GDM1 (cell line): ENCODE data around the gene FARS2.

Experiments
- DNase-seq: peaks from one replicate; lab custom pipeline; 2025; lab: John Stamatoyannopoulos, UW

The FARS2 gene

DNA sequence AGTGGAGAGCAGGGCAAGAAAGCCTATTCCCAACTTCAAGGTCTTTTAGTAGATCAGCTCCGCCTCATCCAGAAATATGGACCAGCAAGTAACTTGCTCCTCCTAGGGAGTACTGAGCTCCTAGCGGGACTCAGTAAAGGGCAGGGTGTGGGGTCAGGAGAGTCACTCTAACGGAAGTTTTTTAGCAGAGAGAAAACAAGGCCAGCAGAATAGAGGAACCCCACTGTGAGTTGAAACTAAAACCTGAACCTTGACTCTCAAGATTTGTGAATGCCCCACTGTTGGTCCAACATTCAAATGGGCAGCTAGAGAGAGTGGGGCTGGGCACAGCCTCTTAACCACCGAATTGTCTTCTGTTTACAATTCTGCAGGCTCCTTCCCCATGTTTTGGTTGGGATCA lies 244.8 kb downstream of the FARS2 start:
- no peak for DNase-seq

- DNase-seq, result no peak
These were observed 245.3 kb downstream of the FARS2 start for GRCh38 chr6:5506597-5506996.

DNA sequence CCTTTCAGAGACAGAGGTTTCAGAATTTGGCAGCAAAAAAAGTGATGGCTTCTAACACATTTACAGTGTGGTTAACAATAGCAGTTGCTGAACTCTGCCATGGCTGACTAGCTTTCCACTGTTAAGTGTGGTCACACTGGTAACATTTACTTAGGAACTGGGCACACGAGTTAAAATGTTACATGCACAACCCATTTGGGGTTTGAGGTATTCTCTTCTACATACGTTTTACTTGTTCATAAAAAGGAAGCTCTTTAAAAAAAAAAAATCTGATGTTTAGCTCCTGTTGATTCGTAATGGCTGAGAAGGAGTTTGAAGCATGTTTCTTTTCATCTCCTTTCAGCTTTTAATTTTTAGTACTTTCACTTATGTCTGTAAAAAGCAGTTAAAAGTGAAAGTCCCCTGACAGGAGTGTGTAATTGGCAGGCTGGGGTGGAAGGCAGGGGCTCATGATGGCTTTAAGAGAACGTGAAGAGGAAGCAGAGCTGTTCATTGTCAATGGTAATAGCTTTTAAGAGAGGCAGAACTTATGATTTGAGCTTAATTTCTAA lies 245.9 kb downstream of the FARS2 start:
- no peak for DNase-seq

GRCh38 chr6:5509106-5509505 lies 247.8 kb downstream of the FARS2 start:
- no peak for DNase-seq

GRCh38 chr6:5510331-5511133 lies 249.2 kb downstream of the FARS2 start:
- DNase-seq, result no peak

- no peak for DNase-seq
These were observed 250.6 kb downstream of the FARS2 start for GRCh38 chr6:5511954-5512353.

GRCh38 chr6:5512422-5512821 lies 251.1 kb downstream of the FARS2 start:
- DNase-seq, result no peak

GRCh38 chr6:5513408-5513807 lies 252.1 kb downstream of the FARS2 start:
- DNase-seq, result no peak

DNA sequence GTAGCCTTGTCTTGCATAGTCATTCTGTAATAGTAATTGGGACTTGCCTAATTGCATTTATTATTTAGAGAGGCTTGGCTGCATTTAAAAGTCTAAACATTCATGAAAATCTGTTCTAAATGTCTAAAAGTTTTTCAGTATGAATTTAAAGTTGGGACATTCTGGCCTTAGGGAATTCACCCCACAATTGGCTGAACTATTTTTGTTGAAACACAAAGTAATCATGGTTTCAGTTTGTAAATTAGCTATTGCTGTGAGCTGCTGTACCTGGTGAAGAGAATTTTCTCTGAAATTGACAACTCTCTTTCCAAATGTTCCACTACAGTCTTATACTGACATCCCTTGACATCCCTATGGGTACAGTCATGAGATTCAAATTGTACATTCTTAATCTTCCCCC lies 253.0 kb downstream of the FARS2 start:
- no peak for DNase-seq

DNA sequence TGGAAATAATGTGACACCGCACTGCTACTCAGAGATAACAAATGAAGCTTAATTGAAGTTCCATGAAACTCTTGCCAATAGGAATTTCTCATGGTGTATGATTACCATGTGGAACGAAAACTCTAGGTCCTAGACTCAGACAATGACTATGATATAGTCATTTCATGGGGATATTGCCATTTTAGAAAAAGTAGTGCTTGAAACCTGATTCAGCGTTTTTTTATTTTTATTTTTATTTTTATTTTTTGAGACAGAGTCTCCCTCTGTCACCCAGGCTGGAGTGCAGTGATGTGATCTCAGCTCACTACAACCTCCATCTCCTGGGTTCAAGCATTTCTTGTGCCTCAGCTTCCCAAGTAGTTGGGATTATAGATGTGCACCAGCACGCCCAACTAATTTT lies 253.9 kb downstream of the FARS2 start:
- no peak for DNase-seq

DNA sequence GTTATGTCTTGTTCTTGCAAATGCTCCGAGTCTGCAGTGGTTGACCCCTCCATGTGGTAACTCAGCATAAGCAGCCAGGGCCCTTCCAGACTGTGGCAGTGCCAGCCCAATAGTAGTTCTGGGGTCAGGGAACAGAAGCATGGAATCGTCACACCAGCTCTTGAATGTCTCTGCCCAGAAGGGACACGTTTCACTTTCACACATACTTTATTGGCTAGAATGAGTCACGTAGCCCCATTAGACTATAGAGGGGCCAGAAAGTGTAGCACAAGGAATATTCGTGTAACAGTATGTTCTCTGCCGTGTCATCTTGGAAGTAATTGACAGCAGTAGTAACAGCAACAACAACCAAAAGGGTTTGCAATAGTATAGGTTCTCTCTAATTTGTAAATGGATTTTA lies 254.7 kb downstream of the FARS2 start:
- DNase-seq, result no peak

- no peak for DNase-seq
These were observed 256.5 kb downstream of the FARS2 start for GRCh38 chr6:5517796-5518195.

- no peak for DNase-seq
These were observed 257.7 kb downstream of the FARS2 start for GRCh38 chr6:5518936-5519491.

DNA sequence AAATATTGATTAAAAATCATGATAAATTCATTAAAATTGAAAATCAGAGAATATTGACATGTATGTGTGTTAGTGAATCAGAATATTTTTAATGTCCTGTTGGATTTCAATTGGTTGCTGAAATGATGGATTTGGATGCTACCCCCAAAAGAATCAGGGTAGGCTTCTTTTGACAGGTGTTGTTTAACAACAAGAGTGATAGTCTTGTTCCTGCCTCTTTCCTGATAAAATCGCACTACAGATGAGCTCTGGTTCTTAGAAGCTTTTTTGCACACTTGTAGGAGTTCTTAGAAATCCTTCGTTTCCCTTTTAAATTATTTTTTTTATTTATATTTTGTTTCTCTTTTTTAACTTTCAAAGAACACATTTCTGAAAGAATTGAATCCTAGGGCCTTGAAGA lies 259.5 kb downstream of the FARS2 start:
- DNase-seq, result no peak

- DNase-seq, result no peak
These were observed 260.0 kb downstream of the FARS2 start for GRCh38 chr6:5521322-5521721.

- no peak for DNase-seq
These were observed 260.8 kb downstream of the FARS2 start for GRCh38 chr6:5522147-5522546.

GRCh38 chr6:5524110-5524509 lies 262.8 kb downstream of the FARS2 start:
- no peak for DNase-seq

DNA sequence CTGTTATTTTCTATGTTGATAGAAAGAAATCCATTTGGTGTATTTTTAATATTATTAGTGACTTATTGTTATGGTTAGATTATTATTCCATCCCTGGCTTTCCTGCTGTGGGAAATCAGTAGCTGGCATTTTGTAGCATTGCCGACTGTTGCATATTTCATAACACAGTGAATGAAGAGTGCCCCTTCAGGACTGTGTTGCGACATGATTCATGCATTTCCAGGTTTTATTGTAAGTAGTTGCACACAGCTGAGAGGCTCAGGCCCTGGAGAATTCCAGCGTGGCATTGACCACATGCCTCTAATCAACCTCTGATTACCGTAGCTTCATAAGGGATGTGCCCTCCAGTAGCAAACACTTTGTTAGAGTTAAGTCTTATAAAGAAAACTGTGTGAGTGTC lies 263.9 kb downstream of the FARS2 start:
- no peak for DNase-seq

GRCh38 chr6:5529015-5529414 lies 267.7 kb downstream of the FARS2 start:
- DNase-seq, result no peak

GRCh38 chr6:5529733-5530132 lies 268.4 kb downstream of the FARS2 start:
- no peak for DNase-seq

- no peak for DNase-seq
These were observed 269.8 kb downstream of the FARS2 start for GRCh38 chr6:5531161-5531560.

- DNase-seq, result no peak
These were observed 270.6 kb downstream of the FARS2 start for GRCh38 chr6:5531853-5532375.

GRCh38 chr6:5532941-5533340 lies 271.6 kb downstream of the FARS2 start:
- DNase-seq, result no peak
